Endothelial cell of umbilical vein (primary cell): ENCODE measurements around the gene EMP3.

Experiments used
- EZH2 ChIP-seq: IDR thresholded peaks from 2 replicates; pipeline ENCODE4 v1.6.1; 2012; ENCODE audit warnings: borderline replicate concordance, low read depth, mild to moderate bottlenecking, moderate library complexity, low read length, inconsistent platforms; ENCODE audit not compliant: severe bottlenecking
- POLR2A ChIP-seq: IDR thresholded peaks from 2 replicates; pipeline ENCODE4 v1.6.1; 2012; ENCODE audit warnings: low read depth, mild to moderate bottlenecking, control low read depth, low read length
- TF ChIP-seq, protein P1 (sequence below), 2 donors: IDR thresholded peaks; 1 replicate in 1 of 2; 2 replicates in 1 of 2; pipeline ENCODE4 v1.5.1; 2011; ENCODE audit warnings: low read length in 2 of 2, mild to moderate bottlenecking in 2 of 2, moderate library complexity in 2 of 2, control low read depth in 1 of 2, inconsistent platforms in 1 of 2, low read depth in 1 of 2; ENCODE audit not compliant: insufficient read depth in 1 of 2; ENCODE audit errors: extremely low read depth in 1 of 2

DNA sequence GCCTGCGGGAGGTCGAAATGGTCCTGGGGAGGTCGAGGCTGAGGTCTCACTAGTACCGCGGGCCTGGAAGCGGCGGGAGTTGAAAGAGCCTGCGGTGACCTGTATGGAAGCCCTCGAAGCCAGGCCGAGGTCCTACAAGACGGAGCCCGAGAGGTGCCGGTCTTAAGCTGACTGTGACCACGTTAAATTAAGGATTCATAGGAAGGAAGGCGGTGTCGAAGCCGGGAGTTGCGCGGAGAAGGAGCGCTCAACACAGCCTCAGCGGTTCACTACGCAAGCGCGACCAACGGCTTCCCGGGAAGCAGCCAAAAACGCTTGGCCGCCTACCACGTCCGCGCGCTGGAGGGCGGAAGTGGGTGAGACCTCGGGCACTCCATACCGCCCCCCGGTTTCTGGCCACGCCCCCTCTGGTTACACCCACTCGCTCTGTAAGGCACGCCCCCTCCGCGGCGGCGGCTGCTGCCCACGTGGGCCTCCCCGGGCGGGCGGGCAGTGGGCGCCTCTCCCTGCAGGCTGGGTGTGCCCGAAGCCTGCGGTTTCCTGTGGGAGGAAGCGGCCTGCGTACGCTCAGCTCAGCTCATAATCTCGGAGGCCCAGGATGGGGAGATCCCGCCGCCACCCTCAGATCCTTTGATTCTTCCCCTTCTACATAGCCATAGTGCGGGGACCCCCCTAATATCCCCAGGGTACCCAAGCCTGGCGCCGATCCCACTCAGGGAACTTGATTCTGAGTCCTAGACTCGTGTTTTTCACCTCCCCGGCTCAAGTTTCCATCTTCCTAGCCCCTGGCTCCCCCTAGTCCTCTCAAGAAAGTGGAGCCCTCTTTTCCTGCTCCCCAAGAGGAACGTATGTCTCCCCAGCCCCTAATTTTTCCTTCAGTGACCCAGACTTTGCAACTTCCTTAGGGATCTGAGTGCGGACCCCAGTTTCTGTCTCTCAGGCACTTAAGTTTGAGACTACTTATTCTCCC is 3.4 kb upstream of the EMP3 start:
- TF ChIP-seq, protein P1, sequence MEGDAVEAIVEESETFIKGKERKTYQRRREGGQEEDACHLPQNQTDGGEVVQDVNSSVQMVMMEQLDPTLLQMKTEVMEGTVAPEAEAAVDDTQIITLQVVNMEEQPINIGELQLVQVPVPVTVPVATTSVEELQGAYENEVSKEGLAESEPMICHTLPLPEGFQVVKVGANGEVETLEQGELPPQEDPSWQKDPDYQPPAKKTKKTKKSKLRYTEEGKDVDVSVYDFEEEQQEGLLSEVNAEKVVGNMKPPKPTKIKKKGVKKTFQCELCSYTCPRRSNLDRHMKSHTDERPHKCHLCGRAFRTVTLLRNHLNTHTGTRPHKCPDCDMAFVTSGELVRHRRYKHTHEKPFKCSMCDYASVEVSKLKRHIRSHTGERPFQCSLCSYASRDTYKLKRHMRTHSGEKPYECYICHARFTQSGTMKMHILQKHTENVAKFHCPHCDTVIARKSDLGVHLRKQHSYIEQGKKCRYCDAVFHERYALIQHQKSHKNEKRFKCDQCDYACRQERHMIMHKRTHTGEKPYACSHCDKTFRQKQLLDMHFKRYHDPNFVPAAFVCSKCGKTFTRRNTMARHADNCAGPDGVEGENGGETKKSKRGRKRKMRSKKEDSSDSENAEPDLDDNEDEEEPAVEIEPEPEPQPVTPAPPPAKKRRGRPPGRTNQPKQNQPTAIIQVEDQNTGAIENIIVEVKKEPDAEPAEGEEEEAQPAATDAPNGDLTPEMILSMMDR (IDR thresholded peaks at IDR 0.05; ENCODE audit: extremely low read depth in 1 of 2, insufficient read depth in 1 of 2, low read depth in 1 of 2, low read length in 2 of 2), result no peak
- TF ChIP-seq EZH2 (no peak), POLR2A (peak; percentile 82)
